WI38 (cell line): ENCODE results near the gene FXN.

Experiments used
- H3K4me3 ChIP-seq: 2 replicates; pipeline ENCODE4 v1.5.1; 2011; ENCODE audit warnings: low read depth, mild to moderate bottlenecking, control low read depth, low read length
- CTCF ChIP-seq: IDR thresholded peaks from 2 replicates; pipeline ENCODE4 v1.5.1; 2012; ENCODE audit warnings: low read depth, mild to moderate bottlenecking, control low read depth, low read length

The FXN gene

GRCh38 chr9:69118656-69119055, 83.1 kb downstream of the FXN start:
- TF ChIP-seq CTCF, result no peak
- H3K4me3 ChIP-seq, result no peak overlapping the region

GRCh38 chr9:69120380-69121154, 85.0 kb downstream of the FXN start:
- TF ChIP-seq CTCF, result no peak

GRCh38 chr9:69121155-69122081, 85.9 kb downstream of the FXN start:
- peak overlapping the region; percentile 92 for H3K4me3 ChIP-seq
- TF ChIP-seq CTCF, result no peak

More at GRCh38 chr9:69120380-69121154, 85.0 kb downstream of the FXN start:
- peak overlapping the region; percentile 92 for H3K4me3 ChIP-seq

GRCh38 chr9:69122082-69122548, 86.6 kb downstream of the FXN start:
- peak overlapping the region; percentile 92 for H3K4me3 ChIP-seq
- no peak for TF ChIP-seq CTCF

- H3K4me3 ChIP-seq, result peak overlapping the region; percentile 92
- TF ChIP-seq CTCF, result no peak
These were observed 87.1 kb downstream of the FXN start for GRCh38 chr9:69122549-69123141.

GRCh38 chr9:69130456-69131441, 95.2 kb downstream of the FXN start:
- no peak overlapping the region for H3K4me3 ChIP-seq
- TF ChIP-seq CTCF, result no peak
